Measurements from ENCODE around the gene SLAMF1. TPM values are rescaled to one million over a fixed set of nuclear protein-coding genes. Genes with fewer than 3 reads are reported as not detected.
A peak's percentile ranks its signal among the peaks of the same experiment; 100 is the strongest.
"Not testable (repeated sequence)": the region's sequence is repeated elsewhere in the genome, so short reads cannot be mapped to it uniquely, and the experiment has no call there.

SLAMF1 gene
- polyA plus RNA-seq, 4 donors: 0.22 to 1.4 (median 0.57) TPM

DNA sequence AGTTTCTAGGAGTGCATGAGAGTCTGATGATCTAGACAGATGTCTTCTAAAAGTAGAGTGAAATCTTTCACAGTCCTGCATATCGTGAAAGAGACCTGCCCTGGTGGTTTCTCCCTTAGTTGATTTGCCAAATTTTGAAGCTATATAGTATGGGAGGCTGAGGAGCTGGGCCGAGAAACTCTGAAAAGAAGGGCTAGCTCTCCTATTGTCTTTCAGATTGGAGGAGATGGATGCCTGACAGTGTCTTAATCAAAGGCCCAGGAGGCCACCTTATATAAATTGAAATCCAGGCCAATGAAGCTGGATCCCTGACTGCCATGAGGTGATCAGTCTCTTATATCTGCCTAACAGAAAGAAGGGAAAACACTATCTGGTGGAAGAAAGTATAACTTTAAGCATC is 49.1 kb downstream of the SLAMF1 start:
- H3K27ac ChIP-seq (ENCODE audit: low read depth in 1 of 3, low read length in 2 of 3): no peak overlapping the region
- no peaks in the 10 kb centered on the region for H3K9me3 ChIP-seq (ENCODE audit: control insufficient read depth in 2 of 2, insufficient read depth in 1 of 2, low read depth in 1 of 2, low read length in 1 of 2)
- H3K4me3 ChIP-seq (ENCODE audit: low read depth in 1 of 3, low read length in 3 of 3): no peak overlapping the region
- WGBS, 3 donors: 57 to 89% (median 89%) methylated on average over 2 of the region's 2 CpGs
- H3K36me3 ChIP-seq (ENCODE audit: control insufficient read depth in 3 of 3, insufficient read depth in 2 of 3, low read depth in 1 of 3, low read length in 3 of 3): no peaks in the 10 kb centered on the region
- no peaks in the 10 kb centered on the region for H3K4me1 ChIP-seq (ENCODE audit: control insufficient read depth in 3 of 3, insufficient read depth in 2 of 3, low read depth in 1 of 3, low read length in 2 of 3)
- FAIRE-seq: no peak
- no peak for DNase-seq
- H3K27me3 ChIP-seq (ENCODE audit: control insufficient read depth in 3 of 3, insufficient read depth in 3 of 3, low read length in 3 of 3): no peaks in the 10 kb centered on the region

DNA sequence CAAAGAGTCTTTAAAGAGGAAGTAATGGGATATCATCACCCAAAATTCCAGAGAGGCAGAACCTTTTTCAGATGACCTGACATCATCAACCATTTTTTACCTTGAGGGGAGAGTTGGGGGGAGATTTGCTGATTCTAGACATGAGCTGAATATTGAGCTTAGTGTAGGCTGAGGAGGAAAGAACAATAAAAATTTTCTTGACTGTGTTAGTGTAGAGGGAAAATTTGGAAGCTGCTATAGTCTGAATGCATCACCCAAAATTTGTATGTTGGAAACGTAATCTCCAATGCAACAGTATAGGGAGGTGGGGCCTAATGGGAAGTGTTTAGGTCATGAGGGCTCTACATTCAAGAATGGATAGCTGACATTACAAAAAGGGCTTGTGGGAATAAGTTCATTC is 49.8 kb downstream of the SLAMF1 start:
- Histone ChIP-seq H3K27ac (ENCODE audit: low read depth in 1 of 3, low read length in 2 of 3) (no peak overlapping the region), H3K36me3 (ENCODE audit: control insufficient read depth in 3 of 3, insufficient read depth in 2 of 3, low read depth in 1 of 3, low read length in 3 of 3) (no peaks in the 10 kb centered on the region), H3K27me3 (ENCODE audit: control insufficient read depth in 3 of 3, insufficient read depth in 3 of 3, low read length in 3 of 3) (no peaks in the 10 kb centered on the region), H3K4me1 (ENCODE audit: control insufficient read depth in 3 of 3, insufficient read depth in 2 of 3, low read depth in 1 of 3, low read length in 2 of 3) (no peaks in the 10 kb centered on the region), H3K9me3 (ENCODE audit: control insufficient read depth in 2 of 2, insufficient read depth in 1 of 2, low read depth in 1 of 2, low read length in 1 of 2) (no peaks in the 10 kb centered on the region), H3K4me3 (ENCODE audit: low read depth in 1 of 3, low read length in 3 of 3) (no peak overlapping the region)
- DNase-seq (no peak), FAIRE-seq (no peak)
- WGBS, 3 donors: 92 to 100% (median 94%) methylated on average over 1 of the region's 1 CpG

DNA sequence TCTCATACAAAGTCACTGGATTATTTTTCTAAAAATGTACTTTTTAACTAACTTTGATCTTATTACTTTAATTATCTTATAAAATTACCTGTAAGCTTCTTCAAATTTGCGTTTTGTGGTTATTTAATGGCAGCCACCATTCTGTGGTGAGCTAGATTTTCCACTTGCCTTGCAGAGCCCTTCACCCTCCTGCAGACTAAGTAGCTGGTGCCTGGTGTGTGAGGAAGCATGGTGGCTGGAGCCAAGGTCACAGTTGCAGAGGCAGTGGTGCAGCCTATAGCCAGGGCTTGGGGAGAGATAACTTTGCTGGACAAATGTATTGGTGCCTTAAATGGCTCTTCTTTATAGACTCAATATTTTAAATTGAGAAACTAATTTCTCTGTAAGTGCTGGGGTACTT is 56.4 kb downstream of the SLAMF1 start:
- no peaks in the 10 kb centered on the region for H3K36me3 ChIP-seq (ENCODE audit: control insufficient read depth in 3 of 3, insufficient read depth in 2 of 3, low read depth in 1 of 3, low read length in 3 of 3)
- DNase-seq (no peak), FAIRE-seq (no peak)
- no peaks in the 10 kb centered on the region for H3K27me3 ChIP-seq (ENCODE audit: control insufficient read depth in 3 of 3, insufficient read depth in 3 of 3, low read length in 3 of 3)
- WGBS, 3 donors: 80 to 84% (median 84%) methylated on average over 1 of the region's 1 CpG
- no peaks in the 10 kb centered on the region for H3K9me3 ChIP-seq (ENCODE audit: control insufficient read depth in 2 of 2, insufficient read depth in 1 of 2, low read depth in 1 of 2, low read length in 1 of 2)
- H3K4me3 ChIP-seq (ENCODE audit: low read depth in 1 of 3, low read length in 3 of 3): no peak overlapping the region
- no peak overlapping the region for H3K27ac ChIP-seq (ENCODE audit: low read depth in 1 of 3, low read length in 2 of 3)
- H3K4me1 ChIP-seq (ENCODE audit: control insufficient read depth in 3 of 3, insufficient read depth in 2 of 3, low read depth in 1 of 3, low read length in 2 of 3): no peaks in the 10 kb centered on the region

DNA sequence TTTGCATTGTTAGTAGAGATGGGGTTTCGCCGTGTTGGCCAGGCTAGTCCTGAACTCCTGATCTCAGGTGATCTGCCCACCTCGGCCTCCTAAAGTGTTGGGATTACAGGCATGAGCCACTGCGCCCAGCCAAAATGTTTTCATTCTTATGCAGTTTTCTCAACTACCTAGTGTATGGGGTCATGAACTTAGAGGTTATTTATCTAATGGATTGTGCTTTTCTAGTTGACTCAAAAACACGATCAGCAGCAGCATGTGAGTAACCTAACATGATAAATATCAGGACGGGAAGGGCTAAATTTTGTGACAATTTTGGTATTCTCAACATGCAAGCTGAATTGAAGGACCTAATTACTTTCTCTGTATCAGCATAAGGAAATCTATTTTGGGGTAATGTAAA is 58.4 kb downstream of the SLAMF1 start:
- Histone ChIP-seq H3K27me3 (ENCODE audit: control insufficient read depth in 3 of 3, insufficient read depth in 3 of 3, low read length in 3 of 3) (no peaks in the 10 kb centered on the region), H3K4me3 (ENCODE audit: low read depth in 1 of 3, low read length in 3 of 3) (no peak overlapping the region), H3K9me3 (ENCODE audit: control insufficient read depth in 2 of 2, insufficient read depth in 1 of 2, low read depth in 1 of 2, low read length in 1 of 2) (no peaks in the 10 kb centered on the region), H3K4me1 (ENCODE audit: control insufficient read depth in 3 of 3, insufficient read depth in 2 of 3, low read depth in 1 of 3, low read length in 2 of 3) (no peaks in the 10 kb centered on the region), H3K27ac (ENCODE audit: low read depth in 1 of 3, low read length in 2 of 3) (no peak overlapping the region), H3K36me3 (ENCODE audit: control insufficient read depth in 3 of 3, insufficient read depth in 2 of 3, low read depth in 1 of 3, low read length in 3 of 3) (no peaks in the 10 kb centered on the region)
- FAIRE-seq (no peak), DNase-seq (no peak)
- WGBS, 3 donors: 79 to 90% (median 85%) methylated on average over 6 of the region's 6 CpGs

DNA sequence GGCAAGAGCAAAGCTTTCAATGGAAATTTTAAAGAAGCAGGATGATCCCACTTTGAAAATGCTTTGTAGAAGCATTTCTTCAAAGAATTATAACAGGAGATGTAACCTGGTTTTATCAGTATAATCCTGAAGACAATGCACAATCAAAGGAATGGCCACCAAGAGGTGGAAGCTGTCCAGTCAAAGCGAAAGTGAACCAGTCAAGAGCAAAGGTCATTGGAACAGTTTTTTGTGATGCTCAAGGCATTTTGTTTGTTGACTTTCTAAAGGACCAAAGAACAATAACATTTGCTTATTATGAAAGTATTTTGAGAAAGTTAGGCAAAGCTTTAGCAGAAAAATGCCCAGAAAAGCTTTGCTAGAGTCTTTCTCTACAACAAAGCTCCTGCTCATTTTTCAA is 62.1 kb downstream of the SLAMF1 start:
- Histone ChIP-seq H3K27ac (ENCODE audit: low read depth in 1 of 3, low read length in 2 of 3) (no peak overlapping the region), H3K4me1 (ENCODE audit: control insufficient read depth in 3 of 3, insufficient read depth in 2 of 3, low read depth in 1 of 3, low read length in 2 of 3) (peaks cover 0 to 11% (median 0%) of the 10 kb centered on the region in 3 donors), H3K36me3 (ENCODE audit: control insufficient read depth in 3 of 3, insufficient read depth in 2 of 3, low read depth in 1 of 3, low read length in 3 of 3) (no peaks in the 10 kb centered on the region), H3K9me3 (ENCODE audit: control insufficient read depth in 2 of 2, insufficient read depth in 1 of 2, low read depth in 1 of 2, low read length in 1 of 2) (no peaks in the 10 kb centered on the region), H3K27me3 (ENCODE audit: control insufficient read depth in 3 of 3, insufficient read depth in 3 of 3, low read length in 3 of 3) (no peaks in the 10 kb centered on the region), H3K4me3 (ENCODE audit: low read depth in 1 of 3, low read length in 3 of 3) (no peak overlapping the region)
- no peak for FAIRE-seq
- DNase-seq: peak; percentile 26 to 69
- 25 to 50% (median 38%) methylated on average over 1 of the region's 1 CpG for WGBS, 3 donors

DNA sequence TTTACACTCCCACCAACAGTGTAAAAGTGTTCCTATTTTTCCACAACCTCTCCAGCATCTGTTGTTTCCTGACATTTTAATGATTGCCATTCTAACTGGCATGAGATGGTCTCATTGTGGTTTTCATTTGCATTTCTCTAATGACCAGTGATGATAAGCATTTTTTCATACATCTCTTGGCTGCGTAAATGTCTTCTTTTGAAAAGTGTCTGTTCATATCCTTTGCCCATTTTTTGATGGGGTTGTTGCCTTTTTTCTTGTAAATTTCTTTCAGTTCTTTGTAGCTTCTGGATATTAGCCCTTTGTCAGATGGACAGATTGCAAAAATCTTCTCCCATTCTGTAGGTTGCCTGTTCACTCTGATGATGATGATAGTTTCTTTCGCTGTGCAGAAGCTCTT is 63.9 kb downstream of the SLAMF1 start:
- not testable (repeated sequence) for DNase-seq; H3K36me3 ChIP-seq (ENCODE audit: control insufficient read depth in 3 of 3, insufficient read depth in 2 of 3, low read depth in 1 of 3, low read length in 3 of 3); H3K27me3 ChIP-seq (ENCODE audit: control insufficient read depth in 3 of 3, insufficient read depth in 3 of 3, low read length in 3 of 3); H3K27ac ChIP-seq (ENCODE audit: low read depth in 1 of 3, low read length in 2 of 3); FAIRE-seq; H3K4me3 ChIP-seq (ENCODE audit: low read depth in 1 of 3, low read length in 3 of 3); H3K9me3 ChIP-seq (ENCODE audit: control insufficient read depth in 2 of 2, insufficient read depth in 1 of 2, low read depth in 1 of 2, low read length in 1 of 2)
- peaks cover 0 to 11% (median 0%) of the 10 kb centered on the region in 3 donors for H3K4me1 ChIP-seq (ENCODE audit: control insufficient read depth in 3 of 3, insufficient read depth in 2 of 3, low read depth in 1 of 3, low read length in 2 of 3)
- WGBS, 3 donors: 91 to 98% (median 96%) methylated on average over 2 of the region's 2 CpGs

DNA sequence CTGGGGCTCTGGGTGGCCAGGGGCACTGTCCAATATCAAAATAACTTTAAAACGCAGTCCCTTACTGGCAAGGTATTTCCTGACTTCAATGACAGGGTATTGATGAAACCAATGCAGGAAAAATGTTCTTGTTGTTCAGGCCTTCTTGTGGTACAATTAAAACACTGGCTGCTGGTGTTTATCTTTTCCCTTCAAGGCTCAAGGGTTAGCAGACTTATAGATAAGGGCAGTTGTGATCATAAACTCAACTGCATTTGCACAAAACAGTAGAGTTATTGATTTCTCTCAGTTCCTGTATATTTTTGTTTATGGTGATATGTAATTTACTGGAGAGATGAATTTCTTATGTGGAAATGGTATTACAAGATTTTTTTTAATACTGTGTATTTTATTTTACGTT is 64.9 kb downstream of the SLAMF1 start:
- Histone ChIP-seq H3K4me3 (ENCODE audit: low read depth in 1 of 3, low read length in 3 of 3) (no peak overlapping the region), H3K36me3 (ENCODE audit: control insufficient read depth in 3 of 3, insufficient read depth in 2 of 3, low read depth in 1 of 3, low read length in 3 of 3) (no peaks in the 10 kb centered on the region), H3K9me3 (ENCODE audit: control insufficient read depth in 2 of 2, insufficient read depth in 1 of 2, low read depth in 1 of 2, low read length in 1 of 2) (no peaks in the 10 kb centered on the region), H3K27ac (ENCODE audit: low read depth in 1 of 3, low read length in 2 of 3) (peak overlapping the region; percentile 0 to 82 (median 39)), H3K4me1 (ENCODE audit: control insufficient read depth in 3 of 3, insufficient read depth in 2 of 3, low read depth in 1 of 3, low read length in 2 of 3) (peaks cover 0 to 11% (median 0%) of the 10 kb centered on the region in 3 donors), H3K27me3 (ENCODE audit: control insufficient read depth in 3 of 3, insufficient read depth in 3 of 3, low read length in 3 of 3) (no peaks in the 10 kb centered on the region)
- no peak for FAIRE-seq
- DNase-seq: peak; percentile 67 to 82
- 10 to 44% (median 28%) methylated on average over 2 of the region's 2 CpGs for WGBS, 3 donors

DNA sequence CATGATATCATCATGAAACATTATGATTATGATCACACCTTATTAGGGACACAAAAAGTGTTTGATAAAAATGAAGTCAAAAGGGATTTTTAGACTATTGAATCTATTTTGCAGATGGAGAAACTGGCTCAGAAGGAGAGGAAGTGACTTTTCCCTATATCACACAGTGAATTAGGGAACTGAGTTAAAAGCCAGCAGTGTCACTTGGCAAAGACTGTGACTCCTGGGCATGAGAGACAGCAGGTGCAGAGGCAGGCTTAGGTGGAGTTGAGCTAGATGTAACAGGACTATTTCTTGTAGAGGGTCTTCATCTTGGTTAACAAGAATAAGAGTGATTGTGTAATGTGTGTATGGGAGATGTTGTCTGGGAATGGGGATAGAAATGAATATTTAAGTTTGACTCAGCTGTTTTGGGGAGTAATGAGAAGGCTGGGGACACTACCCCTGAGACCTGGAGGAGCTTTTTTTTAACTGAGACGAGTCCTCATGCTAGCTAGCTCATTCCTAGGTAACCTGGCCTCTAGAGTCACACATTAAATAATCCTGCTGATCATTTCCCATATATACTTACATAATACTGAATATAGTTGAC is 66.5 kb downstream of the SLAMF1 start:
- no peak for DNase-seq
- FAIRE-seq: no peak
- no peaks in the 10 kb centered on the region for H3K27me3 ChIP-seq (ENCODE audit: control insufficient read depth in 3 of 3, insufficient read depth in 3 of 3, low read length in 3 of 3)
- H3K9me3 ChIP-seq (ENCODE audit: control insufficient read depth in 2 of 2, insufficient read depth in 1 of 2, low read depth in 1 of 2, low read length in 1 of 2): no peaks in the 10 kb centered on the region
- no peaks in the 10 kb centered on the region for H3K36me3 ChIP-seq (ENCODE audit: control insufficient read depth in 3 of 3, insufficient read depth in 2 of 3, low read depth in 1 of 3, low read length in 3 of 3)
- no peak overlapping the region for H3K4me3 ChIP-seq (ENCODE audit: low read depth in 1 of 3, low read length in 3 of 3)
- peaks cover 0 to 11% (median 0%) of the 10 kb centered on the region in 3 donors for H3K4me1 ChIP-seq (ENCODE audit: control insufficient read depth in 3 of 3, insufficient read depth in 2 of 3, low read depth in 1 of 3, low read length in 2 of 3)
- peak overlapping the region in 1 of 3 donors; percentile 11 for H3K27ac ChIP-seq (ENCODE audit: low read depth in 1 of 3, low read length in 2 of 3)
- WGBS, 3 donors: 38 to 67% (median 50%) methylated on average over 1 of the region's 1 CpG

DNA sequence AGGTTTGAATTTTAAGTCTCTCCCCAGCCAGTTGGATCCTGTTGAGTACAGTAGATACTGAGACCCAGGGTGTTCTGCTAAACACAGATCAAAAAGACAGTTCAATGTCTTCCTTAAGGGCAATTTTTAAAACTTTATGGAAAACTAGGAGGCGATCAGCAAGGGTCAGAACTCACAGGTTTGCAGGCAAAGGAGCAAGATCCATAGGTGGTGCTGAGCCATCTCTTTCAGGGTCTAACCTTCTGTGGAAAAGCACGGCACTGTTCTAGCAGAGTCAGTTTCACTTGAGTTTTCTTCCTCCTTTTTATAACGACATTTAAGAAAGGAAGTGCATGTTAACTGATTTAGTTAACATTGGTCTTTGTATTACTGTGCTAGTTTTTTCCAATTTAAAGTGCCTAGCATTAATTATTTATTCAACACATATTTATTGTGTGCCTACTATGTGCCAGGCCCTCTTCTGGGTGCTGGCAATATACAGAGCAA is 67.6 kb downstream of the SLAMF1 start, which contains the start of gene CD84:
Gene CD84 (minus strand): TSS at position 281 of the 486 bp plus-strand sequence. CDS start 59 bp downstream, at position 222.
- H3K4me3 ChIP-seq (ENCODE audit: low read depth in 1 of 3, low read length in 3 of 3): peak within 1 kb of the TSS in 1 of 3 donors; percentile 36
- H3K27me3 ChIP-seq (ENCODE audit: control insufficient read depth in 3 of 3, insufficient read depth in 3 of 3, low read length in 3 of 3): no peaks in the 10 kb centered on the region
- H3K4me1 ChIP-seq (ENCODE audit: control insufficient read depth in 3 of 3, insufficient read depth in 2 of 3, low read depth in 1 of 3, low read length in 2 of 3): peaks cover 0 to 11% (median 0%) of the 10 kb centered on the region in 3 donors
- DNase-seq (no peak), FAIRE-seq (no peak)
- WGBS, 3 donors: 24 to 39% (median 33%) methylated on average over 3 of the region's 3 CpGs
- H3K27ac ChIP-seq (ENCODE audit: low read depth in 1 of 3, low read length in 2 of 3): peak within 1 kb of the TSS in 2 of 3 donors; percentile 55 to 80
- no peaks in the 10 kb centered on the region for H3K9me3 ChIP-seq (ENCODE audit: control insufficient read depth in 2 of 2, insufficient read depth in 1 of 2, low read depth in 1 of 2, low read length in 1 of 2)
- no peaks in the 10 kb centered on the region for H3K36me3 ChIP-seq (ENCODE audit: control insufficient read depth in 3 of 3, insufficient read depth in 2 of 3, low read depth in 1 of 3, low read length in 3 of 3)

Measured in small intestine (tissue), 7 donors.